ENCODE results near the gene ACOT8. TPM values are rescaled to one million over a fixed set of nuclear protein-coding genes. Genes with fewer than 3 reads are reported as not detected.

ACOT8 gene
- total RNA-seq, 1 donor from 2014 or later = 27.3 TPM

GRCh38 chr20:45852326-45852725 is 4.9 kb downstream of the ACOT8 start:
- Mint-ChIP-seq H3K27ac (no peak overlapping the region), H3K9me3 (no peaks in the 10 kb centered on the region), H3K4me3 (no peak overlapping the region), H3K4me1 (peaks cover 27% of the 10 kb centered on the region), H3K27me3 (no peaks in the 10 kb centered on the region), H3K36me3 (ENCODE audit: low read depth) (peaks cover 47% of the 10 kb centered on the region)
- no peak for TF ChIP-seq CTCF (IDR thresholded peaks at IDR 0.05)
- intact Hi-C loops (cut with micrococcal nuclease) = no loop called here
- POLR2A ChIA-PET = interaction anchor here (0.7 to 0.8 kb wide), 2 partner anchors 32 to 83 kb away, joined by 3 to 4 read pairs; partner anchors contain the start of gene PCIF1
- DNase-seq = no peak
- ATAC-seq (ENCODE audit: low read depth) = no peak
- CTCF ChIA-PET = no interaction called here

GRCh38 chr20:45851501-45851900 is 5.7 kb downstream of the ACOT8 start:
- H3K4me3 Mint-ChIP-seq = no peak overlapping the region
- intact Hi-C loops (cut with micrococcal nuclease) = no loop called here
- H3K36me3 Mint-ChIP-seq (ENCODE audit: low read depth) = peaks cover 45% of the 10 kb centered on the region
- CTCF ChIA-PET = no interaction called here
- no peak overlapping the region for H3K27ac Mint-ChIP-seq
- no peaks in the 10 kb centered on the region for H3K27me3 Mint-ChIP-seq
- POLR2A ChIA-PET = interaction anchor here (0.6 kb wide), 1 partner anchor 25 kb away, joined by 3 read pairs; no protein-coding TSS in a partner anchor
- TF ChIP-seq CTCF (IDR thresholded peaks at IDR 0.05) = no peak
- ATAC-seq (ENCODE audit: low read depth) (no peak), DNase-seq (no peak)
- H3K4me1 Mint-ChIP-seq = peaks cover 21% of the 10 kb centered on the region
- H3K9me3 Mint-ChIP-seq = no peaks in the 10 kb centered on the region

GRCh38 chr20:45850926-45851325 is 6.3 kb downstream of the ACOT8 start:
- no peak for DNase-seq
- ChIA-PET POLR2A (interaction anchor here (0.6 kb wide), 1 partner anchor 25 kb away, joined by 3 read pairs; no protein-coding TSS in a partner anchor), CTCF (no interaction called here)
- Mint-ChIP-seq H3K4me3 (no peak overlapping the region), H3K36me3 (ENCODE audit: low read depth) (peaks cover 51% of the 10 kb centered on the region), H3K4me1 (peaks cover 15% of the 10 kb centered on the region), H3K27me3 (no peaks in the 10 kb centered on the region), H3K9me3 (no peaks in the 10 kb centered on the region), H3K27ac (no peak overlapping the region)
- no peak for ATAC-seq (ENCODE audit: low read depth)
- no peak for TF ChIP-seq CTCF (IDR thresholded peaks at IDR 0.05)
- intact Hi-C loops (cut with micrococcal nuclease) = no loop called here

GRCh38 chr20:45850238-45850637 is 7.0 kb downstream of the ACOT8 start:
- Mint-ChIP-seq H3K4me3 (no peak overlapping the region), H3K4me1 (peaks cover 12% of the 10 kb centered on the region), H3K27me3 (no peaks in the 10 kb centered on the region), H3K27ac (no peak overlapping the region), H3K9me3 (no peaks in the 10 kb centered on the region), H3K36me3 (ENCODE audit: low read depth) (peaks cover 58% of the 10 kb centered on the region)
- intact Hi-C loops (cut with micrococcal nuclease) = no loop called here
- CTCF ChIA-PET = no interaction called here
- POLR2A ChIA-PET = interaction anchor here (0.6 kb wide), 1 partner anchor 12 kb away, joined by 3 read pairs; no protein-coding TSS in a partner anchor
- TF ChIP-seq CTCF (IDR thresholded peaks at IDR 0.05) = no peak
- DNase-seq = no peak
- no peak for ATAC-seq (ENCODE audit: low read depth)

DNA sequence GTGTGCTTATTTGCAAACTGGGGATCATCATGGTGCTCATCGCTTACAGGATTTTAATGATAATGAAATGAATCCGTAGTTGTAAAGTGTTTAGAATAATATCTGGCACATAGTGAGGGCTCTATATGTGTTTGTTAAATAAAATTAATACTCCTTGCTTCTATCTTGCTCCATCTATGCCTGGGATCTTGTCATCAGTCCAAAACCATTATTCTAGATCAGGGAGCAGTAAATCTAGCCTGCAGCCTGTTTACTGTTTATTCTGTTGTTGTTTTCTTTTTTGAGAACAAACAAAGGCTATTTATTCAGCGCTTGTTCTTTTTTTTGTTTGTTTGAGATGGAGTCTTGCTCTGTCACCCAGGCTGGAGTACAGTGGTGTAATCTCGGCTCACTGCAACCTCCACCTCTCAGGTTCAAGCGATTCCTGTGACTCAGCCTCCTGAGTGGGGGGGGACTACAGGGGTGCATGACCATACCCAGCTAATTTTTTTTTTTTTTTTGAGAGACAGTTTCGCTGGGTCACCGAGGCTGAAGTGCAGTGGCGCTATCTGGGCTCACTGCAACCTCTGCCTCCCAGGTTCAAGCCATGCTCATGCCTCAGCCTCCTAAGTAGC is 8.1 kb downstream of the ACOT8 start:
- ChIA-PET CTCF (no interaction called here), POLR2A (interaction anchor here (1.2 kb wide), 1 partner anchor 53 kb away, joined by 3 read pairs; no protein-coding TSS in a partner anchor)
- Mint-ChIP-seq H3K27ac (no peak overlapping the region), H3K27me3 (no peaks in the 10 kb centered on the region), H3K36me3 (ENCODE audit: low read depth) (peaks cover 63% of the 10 kb centered on the region), H3K4me1 (peaks cover 4% of the 10 kb centered on the region), H3K9me3 (no peaks in the 10 kb centered on the region), H3K4me3 (no peak overlapping the region)
- TF ChIP-seq CTCF (IDR thresholded peaks at IDR 0.05) = no peak
- intact Hi-C loops (cut with micrococcal nuclease) = no loop called here
- no peak for DNase-seq
- ATAC-seq (ENCODE audit: low read depth) = no peak
